Karpas-422 (cell line): ENCODE measurements around the gene HOXB9. TPM values are rescaled to one million over a fixed set of nuclear protein-coding genes. Genes with fewer than 3 reads are reported as not detected.

Experiments
- DNase-seq: peaks from one replicate; pipeline ENCODE4 v3.0.0-alpha.2; 2015
- H2AFZ ChIP-seq: fragments of 200-600 bp; sonication (generic); 2 replicates; pipeline ENCODE4 v1.6.1; 2014; ENCODE audit warnings: antibody characterized with exemption, low read length, mixed read lengths
- H3K27ac ChIP-seq: fragments of 200-600 bp; sonication (generic); 2 replicates; pipeline ENCODE4 v1.5.1; 2014; ENCODE audit warnings: mild to moderate bottlenecking, low read length, moderate library complexity
- H3K27me3 ChIP-seq: fragments of 200-600 bp; sonication (generic); 2 replicates; pipeline ENCODE4 v1.6.1; 2014; ENCODE audit warnings: low read length, mixed read lengths
- H3K36me3 ChIP-seq: fragments of 200-600 bp; sonication (generic); 2 replicates; pipeline ENCODE4 v1.6.1; 2014; ENCODE audit warnings: low read length, mixed read lengths; ENCODE audit not compliant: insufficient read depth
- H3K4me1 ChIP-seq: fragments of 200-600 bp; sonication (generic); 2 replicates; pipeline ENCODE4 v1.6.1; 2014; ENCODE audit warnings: mild to moderate bottlenecking, low read length, mixed read lengths
- H3K4me2 ChIP-seq: fragments of 200-600 bp; sonication (generic); 2 replicates; pipeline ENCODE4 v1.6.1; 2014; ENCODE audit warnings: low read length, low read depth, mild to moderate bottlenecking; ENCODE audit not compliant: poor library complexity, severe bottlenecking
- H3K4me3 ChIP-seq: fragments of 200-600 bp; sonication (generic); 2 replicates; pipeline ENCODE4 v1.5.1; 2014; ENCODE audit warnings: mild to moderate bottlenecking, antibody characterized with exemption, low read length, mixed read lengths
- H3K79me2 ChIP-seq: fragments of 200-600 bp; sonication (generic); 2 replicates; pipeline ENCODE4 v1.6.1; 2014; ENCODE audit warnings: mild to moderate bottlenecking, low read length, mixed read lengths
- H3K9ac ChIP-seq: fragments of 200-600 bp; sonication (generic); 2 replicates; pipeline ENCODE4 v1.6.0; 2014; ENCODE audit warnings: low read length
- H3K9me2 ChIP-seq: fragments of 200-600 bp; sonication (generic), shearing (Covaris generic); replicated peaks from 2 replicates; pipeline ENCODE4 v1.6.0; 2014; ENCODE audit warnings: mild to moderate bottlenecking, low read length, moderate library complexity; ENCODE audit not compliant: insufficient read depth
- H3K9me3 ChIP-seq: fragments of 300-700, 200-600 bp; sonication (generic); 2 replicates; pipeline ENCODE4 v1.6.1; 2014; ENCODE audit warnings: low read length, mixed read lengths
- H4K20me1 ChIP-seq: fragments of 200-600 bp; sonication (generic); 2 replicates; pipeline ENCODE4 v1.6.1; 2014; ENCODE audit warnings: mild to moderate bottlenecking, antibody characterized with exemption, low read length, low read depth; ENCODE audit not compliant: insufficient read depth
- total RNA-seq: library from RNA; depleted of rRNA; stranded (reverse); fragments of >200 nt; shearing (Covaris generic); gene quantifications from 2 replicates; pipeline ENCODE4 v1.2.3, GENCODE V29; 2014; ENCODE audit warnings: low replicate concordance

The HOXB9 gene
- total RNA-seq, 1 experiment from 2014 or later, result 0.82 TPM

- Histone ChIP-seq H3K4me3 (no peak overlapping the region), H3K27ac (no peak overlapping the region), H3K9me2 (no peaks in the 10 kb centered on the region), H3K9me3 (no peaks in the 10 kb centered on the region), H3K4me1 (peaks cover 21% of the 10 kb centered on the region), H4K20me1 (no peaks in the 10 kb centered on the region), H3K4me2 (peak overlapping the region; percentile 39), H3K79me2 (no peaks in the 10 kb centered on the region), H2AFZ (no peak overlapping the region), H3K9ac (no peak overlapping the region), H3K36me3 (no peaks in the 10 kb centered on the region), H3K27me3 (no peaks in the 10 kb centered on the region)
- DNase-seq, result no peak
Measured at GRCh38 chr17:48634493-48635208, 8.5 kb upstream of the HOXB9 start.

DNA sequence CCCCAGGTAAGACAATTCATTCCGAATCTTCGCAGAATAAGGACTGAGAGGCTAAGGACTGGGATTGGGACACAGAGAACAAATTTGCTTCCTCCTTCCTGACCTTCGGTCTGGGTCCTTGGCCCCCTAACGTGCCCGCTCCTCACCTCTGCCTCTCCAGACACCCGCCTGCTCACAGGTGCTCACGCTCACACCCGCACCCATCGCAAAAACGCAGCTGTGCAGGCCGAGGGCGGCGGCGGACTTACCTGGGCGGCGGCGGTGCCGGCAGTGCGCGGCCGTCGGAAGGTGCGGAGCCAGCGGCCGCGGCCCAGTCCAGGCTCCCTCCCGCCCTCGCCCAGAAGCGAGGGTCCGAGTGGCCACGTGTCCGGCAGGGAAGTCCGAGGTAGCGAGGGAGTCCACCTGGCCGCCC, 7.1 kb upstream of the HOXB9 start:
- H3K27ac ChIP-seq, result no peak overlapping the region
- H3K4me3 ChIP-seq, result no peak overlapping the region
- no peak overlapping the region for H2AFZ ChIP-seq
- no peaks in the 10 kb centered on the region for H3K79me2 ChIP-seq
- H4K20me1 ChIP-seq, result no peaks in the 10 kb centered on the region
- H3K4me1 ChIP-seq, result peaks cover 21% of the 10 kb centered on the region
- DNase-seq, result no peak
- no peak overlapping the region for H3K9ac ChIP-seq
- H3K36me3 ChIP-seq, result no peaks in the 10 kb centered on the region
- H3K9me3 ChIP-seq, result no peaks in the 10 kb centered on the region
- no peaks in the 10 kb centered on the region for H3K9me2 ChIP-seq
- no peak overlapping the region for H3K4me2 ChIP-seq
- H3K27me3 ChIP-seq, result no peaks in the 10 kb centered on the region

- H3K36me3 ChIP-seq, result no peaks in the 10 kb centered on the region
- H3K27ac ChIP-seq, result no peak overlapping the region
- no peak overlapping the region for H3K9ac ChIP-seq
- H4K20me1 ChIP-seq, result no peaks in the 10 kb centered on the region
- no peak overlapping the region for H3K4me3 ChIP-seq
- no peaks in the 10 kb centered on the region for H3K9me3 ChIP-seq
- H3K4me2 ChIP-seq, result no peak overlapping the region
- peaks cover 21% of the 10 kb centered on the region for H3K4me1 ChIP-seq
- no peak for DNase-seq
- H3K27me3 ChIP-seq, result no peaks in the 10 kb centered on the region
- no peaks in the 10 kb centered on the region for H3K79me2 ChIP-seq
- H2AFZ ChIP-seq, result no peak overlapping the region
- no peaks in the 10 kb centered on the region for H3K9me2 ChIP-seq
Measured at GRCh38 chr17:48632579-48633265, 6.6 kb upstream of the HOXB9 start.

DNA sequence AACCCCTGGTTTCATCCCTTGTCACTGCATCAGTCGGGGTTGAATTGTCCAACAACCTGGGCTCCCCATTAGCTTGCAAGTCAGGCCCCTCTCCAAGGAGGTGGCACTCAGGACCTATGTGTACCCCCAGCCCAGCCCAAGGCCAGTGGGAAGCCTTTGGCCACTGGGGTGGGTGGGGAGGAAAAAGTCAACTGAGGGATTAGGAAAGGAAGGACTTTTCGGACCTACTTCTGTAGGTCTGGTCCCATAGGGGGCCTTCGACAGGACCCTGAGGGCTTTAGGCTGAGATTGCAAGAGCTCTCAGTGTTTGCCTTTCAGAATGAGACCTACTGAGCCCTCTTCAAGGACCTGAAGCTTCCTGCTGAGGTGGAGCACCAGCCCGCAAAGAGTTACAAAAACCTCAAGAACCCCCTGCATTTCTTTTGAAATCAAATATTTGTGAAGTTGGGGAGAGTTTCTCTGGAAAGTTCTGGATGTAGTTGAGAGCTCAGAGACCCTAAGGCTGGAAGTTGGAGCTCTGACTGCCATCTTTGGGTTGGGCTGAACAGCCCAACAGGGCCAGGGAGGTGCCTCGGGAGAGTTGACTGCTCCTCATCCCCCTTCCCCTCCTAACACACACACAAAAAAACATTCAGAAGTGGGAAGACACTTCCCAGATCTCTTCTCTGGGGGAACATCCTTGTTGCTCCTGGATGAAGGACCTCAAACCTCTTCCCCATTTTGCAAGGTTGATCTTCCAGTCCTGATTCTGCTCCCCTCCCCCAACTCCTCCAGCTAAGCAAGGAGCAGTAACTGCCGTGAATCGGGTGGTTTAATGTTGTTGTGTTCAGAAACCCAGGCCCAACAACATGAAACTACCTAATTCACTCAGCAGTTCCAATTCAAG, 5.8 kb upstream of the HOXB9 start:
- Histone ChIP-seq H3K9me2 (no peaks in the 10 kb centered on the region), H3K4me3 (no peak overlapping the region), H3K79me2 (no peaks in the 10 kb centered on the region), H4K20me1 (no peaks in the 10 kb centered on the region), H3K4me2 (no peak overlapping the region), H3K4me1 (peaks cover 20% of the 10 kb centered on the region), H3K27me3 (no peaks in the 10 kb centered on the region), H3K9ac (no peak overlapping the region), H3K27ac (no peak overlapping the region), H3K36me3 (no peaks in the 10 kb centered on the region), H2AFZ (no peak overlapping the region), H3K9me3 (no peaks in the 10 kb centered on the region)
- no peak for DNase-seq

GRCh38 chr17:48630925-48631692, 5.0 kb upstream of the HOXB9 start:
- Histone ChIP-seq H3K36me3 (no peaks in the 10 kb centered on the region), H2AFZ (no peak overlapping the region), H3K4me3 (no peak overlapping the region), H3K79me2 (no peaks in the 10 kb centered on the region), H4K20me1 (no peaks in the 10 kb centered on the region), H3K4me1 (peaks cover 20% of the 10 kb centered on the region), H3K4me2 (no peak overlapping the region), H3K9me2 (no peaks in the 10 kb centered on the region), H3K27ac (no peak overlapping the region), H3K9me3 (no peaks in the 10 kb centered on the region), H3K9ac (no peak overlapping the region), H3K27me3 (no peaks in the 10 kb centered on the region)
- no peak for DNase-seq

DNA sequence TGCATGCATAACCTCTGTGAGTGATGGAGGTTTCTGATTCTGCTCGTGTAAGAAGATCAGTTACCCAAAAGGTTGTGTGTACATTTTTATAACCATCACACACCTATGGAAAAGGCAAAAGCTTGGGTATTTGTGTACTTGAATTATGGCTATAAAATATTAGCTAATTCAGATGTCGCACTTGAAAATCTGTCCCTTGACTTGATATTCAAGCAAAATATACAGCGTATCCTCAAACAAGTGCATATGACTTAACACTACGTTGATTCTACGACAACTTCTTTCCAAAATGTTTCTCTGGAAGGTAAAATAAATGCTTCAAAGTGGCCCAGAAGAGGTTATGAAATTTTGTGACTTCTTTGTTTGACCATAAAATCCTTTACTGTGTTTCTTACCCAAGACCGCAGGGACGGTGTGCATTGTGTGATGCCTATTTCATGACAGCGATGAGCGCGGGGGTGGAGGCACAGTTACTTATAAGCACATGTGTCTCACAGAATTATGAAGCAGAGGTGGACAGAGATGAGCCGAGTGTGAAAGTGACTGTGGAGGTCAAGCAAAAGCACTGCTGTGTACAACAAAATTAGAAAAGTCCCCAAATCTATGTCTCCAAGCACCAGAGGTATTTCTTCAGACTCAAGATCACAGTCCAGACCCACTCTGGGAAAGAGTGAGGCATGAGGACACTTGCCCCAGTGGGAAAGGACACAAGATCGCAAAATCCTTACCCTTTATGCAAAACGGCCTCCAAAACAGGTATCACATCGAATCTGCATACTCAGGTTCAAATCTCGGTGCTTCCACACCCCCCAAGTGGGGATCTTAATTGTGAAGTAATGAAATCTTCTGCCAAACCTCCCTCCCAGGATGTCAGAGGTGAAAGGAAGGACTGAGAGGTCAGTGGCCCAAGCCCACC, 4.1 kb upstream of the HOXB9 start:
- Histone ChIP-seq H3K9me2 (no peaks in the 10 kb centered on the region), H3K4me1 (peaks cover 16% of the 10 kb centered on the region), H2AFZ (no peak overlapping the region), H4K20me1 (no peaks in the 10 kb centered on the region), H3K4me2 (no peak overlapping the region), H3K27ac (no peak overlapping the region), H3K36me3 (no peaks in the 10 kb centered on the region), H3K9me3 (no peaks in the 10 kb centered on the region), H3K27me3 (no peaks in the 10 kb centered on the region), H3K4me3 (no peak overlapping the region), H3K9ac (no peak overlapping the region), H3K79me2 (no peaks in the 10 kb centered on the region)
- DNase-seq, result no peak

DNA sequence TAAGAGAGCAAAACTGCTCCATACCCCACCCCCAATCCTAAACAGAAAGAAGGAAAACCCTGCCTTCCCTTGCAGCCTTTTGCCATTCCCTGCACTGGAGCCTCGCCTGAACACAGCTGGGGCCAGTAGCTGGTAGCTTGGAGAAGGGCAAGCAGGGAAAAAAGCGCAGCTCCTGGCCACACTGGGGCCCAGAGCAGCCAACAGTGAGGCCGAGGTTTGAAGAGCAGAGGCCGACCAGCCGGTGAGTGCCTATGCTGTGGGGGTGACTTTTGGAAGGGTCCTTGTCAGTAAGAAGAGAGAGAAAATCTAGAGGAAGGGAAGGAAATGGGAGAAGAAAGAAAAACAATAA, 3.2 kb upstream of the HOXB9 start:
- no peak overlapping the region for H3K9ac ChIP-seq
- H3K27ac ChIP-seq, result no peak overlapping the region
- H3K4me2 ChIP-seq, result no peak overlapping the region
- DNase-seq, result no peak
- H2AFZ ChIP-seq, result no peak overlapping the region
- no peaks in the 10 kb centered on the region for H3K79me2 ChIP-seq
- H4K20me1 ChIP-seq, result no peaks in the 10 kb centered on the region
- no peaks in the 10 kb centered on the region for H3K36me3 ChIP-seq
- H3K27me3 ChIP-seq, result no peaks in the 10 kb centered on the region
- H3K9me2 ChIP-seq, result no peaks in the 10 kb centered on the region
- peaks cover 11% of the 10 kb centered on the region for H3K4me1 ChIP-seq
- no peak overlapping the region for H3K4me3 ChIP-seq
- H3K9me3 ChIP-seq, result no peaks in the 10 kb centered on the region
